Gastrocnemius medialis (tissue), 4 donors: ENCODE results near the gene IDUA. TPM values are rescaled to one million over a fixed set of nuclear protein-coding genes. Genes with fewer than 3 reads are reported as not detected.
"Not testable (repeated sequence)": the region's sequence is repeated elsewhere in the genome, so short reads cannot be mapped to it uniquely, and the experiment has no call there.

Experiments
- ATAC-seq, 2 donors: fragments of 150-250 bp; one replicate each; pipeline ENCODE4 v1.9.1; 2016
- DNase-seq, 2 donors: peaks; one replicate each; pipeline ENCODE4 v3.0.0-alpha.2; 2019
- H3K27ac ChIP-seq, 4 donors: fragments of 200-600 bp; sonication (generic); 1 replicate in 1 of 4; 2 replicates in 3 of 4; pipeline ENCODE4 v1.5.1; 2016 to 2018; ENCODE audit warnings: mild to moderate bottlenecking in 2 of 4, moderate library complexity in 1 of 4
- H3K27me3 ChIP-seq, 3 donors: fragments of 200-600 bp; sonication (generic) in 2 of 3; 1 replicate in 1 of 3; 2 replicates in 2 of 3; pipeline versions ENCODE4 v1.5.1 to v1.6.0; 2016 to 2019; ENCODE audit warnings: mild to moderate bottlenecking in 1 of 3, moderate library complexity in 1 of 3
- H3K36me3 ChIP-seq, 2 donors: fragments of 200-600 bp; sonication (generic) in 1 of 2; one replicate each; pipeline ENCODE4 v1.5.1; 2017 to 2018
- H3K4me1 ChIP-seq, 2 donors: fragments of 200-600 bp; sonication (generic) in 1 of 2; one replicate each; pipeline ENCODE4 v1.5.1; 2016 to 2017; ENCODE audit warnings: mild to moderate bottlenecking in 2 of 2
- H3K4me3 ChIP-seq, 4 donors: fragments of 200-600 bp; sonication (generic) in 3 of 4; 1 replicate in 1 of 4; 2 replicates in 3 of 4; pipeline ENCODE4 v1.5.1; 2016 to 2019; ENCODE audit warnings: mild to moderate bottlenecking in 2 of 4
- H3K9me3 ChIP-seq, 3 donors: fragments of 200-600 bp; sonication (generic) in 2 of 3; 1 replicate in 1 of 3; 2 replicates in 2 of 3; pipeline ENCODE4 v1.5.1; 2016 to 2019
- CTCF ChIP-seq, 5 experiments: fragments of 450-650 bp in 3 of 5; fragments of 200-600 bp in 2 of 5; sonication (generic) in 2 of 5; IDR thresholded peaks in 4 of 5; conservative IDR thresholded peaks in 1 of 5; 1 replicate in 4 of 5; 2 replicates in 1 of 5; pipeline ENCODE4 v1.5.1; 2016 to 2019; ENCODE audit warnings: antibody characterized with exemption in 5 of 5, mild to moderate bottlenecking in 3 of 5, moderate library complexity in 3 of 5
- POLR2A ChIP-seq, 2 donors: fragments of 450-650 bp; IDR thresholded peaks; one replicate each; pipeline ENCODE4 v1.6.1; 2017; ENCODE audit warnings: antibody characterized with exemption in 2 of 2, mild to moderate bottlenecking in 2 of 2, moderate library complexity in 2 of 2
- in situ Hi-C, 4 donors: fragments of 200-750 bp; cut with MboI; loops; one replicate each; pipeline versions ENCODE4 v1.15.0 to v1.8.0; 2017; ENCODE audit warnings: low sequenced_read_pairs in 4 of 4
- intact Hi-C: fragments of 100-400 bp; cut with DNase I; formaldehyde crosslinking; loops from one replicate; pipeline ENCODE4 v1.15.1; 2023; ENCODE audit warnings: low total_unique reads
- total RNA-seq, 4 donors: library from RNA; depleted of rRNA; stranded (reverse); fragments of >200 nt; gene quantifications; one replicate each; pipeline versions ENCODE4 v1.1.0 to v1.2.3, GENCODE V29; 2016

IDUA gene
- total RNA-seq, 4 donors from 2014 or later = 0.12 to 10.8 (median 2.4) TPM

- DNase-seq = no peak
- intact Hi-C loops = no loop called here
- TF ChIP-seq CTCF (IDR thresholded peaks at IDR 0.05 in 4 of 5, conservative IDR thresholded peaks at IDR 0.05 in 1 of 5) = no peak
- TF ChIP-seq POLR2A (IDR thresholded peaks at IDR 0.05) = no peak
- Histone ChIP-seq H3K9me3 (no peaks in the 10 kb centered on the region), H3K4me3 (no peak overlapping the region), H3K4me1 (peaks cover 15 to 16% of the 10 kb centered on the region in 2 donors), H3K27ac (no peak overlapping the region), H3K36me3 (no peaks in the 10 kb centered on the region), H3K27me3 (no peaks in the 10 kb centered on the region)
- ATAC-seq = no peak
- in situ Hi-C loops = no loop called here
Observed at GRCh38 chr4:974668-975067, 12.2 kb upstream of the IDUA start.

GRCh38 chr4:976016-976415, 10.8 kb upstream of the IDUA start:
- H3K9me3 ChIP-seq, ATAC-seq, DNase-seq, H3K36me3 ChIP-seq, H3K27ac ChIP-seq, in situ Hi-C loops, H3K27me3 ChIP-seq, H3K4me3 ChIP-seq, intact Hi-C loops: not testable (repeated sequence)
- H3K4me1 ChIP-seq = peaks cover 15 to 16% of the 10 kb centered on the region in 2 donors

DNA sequence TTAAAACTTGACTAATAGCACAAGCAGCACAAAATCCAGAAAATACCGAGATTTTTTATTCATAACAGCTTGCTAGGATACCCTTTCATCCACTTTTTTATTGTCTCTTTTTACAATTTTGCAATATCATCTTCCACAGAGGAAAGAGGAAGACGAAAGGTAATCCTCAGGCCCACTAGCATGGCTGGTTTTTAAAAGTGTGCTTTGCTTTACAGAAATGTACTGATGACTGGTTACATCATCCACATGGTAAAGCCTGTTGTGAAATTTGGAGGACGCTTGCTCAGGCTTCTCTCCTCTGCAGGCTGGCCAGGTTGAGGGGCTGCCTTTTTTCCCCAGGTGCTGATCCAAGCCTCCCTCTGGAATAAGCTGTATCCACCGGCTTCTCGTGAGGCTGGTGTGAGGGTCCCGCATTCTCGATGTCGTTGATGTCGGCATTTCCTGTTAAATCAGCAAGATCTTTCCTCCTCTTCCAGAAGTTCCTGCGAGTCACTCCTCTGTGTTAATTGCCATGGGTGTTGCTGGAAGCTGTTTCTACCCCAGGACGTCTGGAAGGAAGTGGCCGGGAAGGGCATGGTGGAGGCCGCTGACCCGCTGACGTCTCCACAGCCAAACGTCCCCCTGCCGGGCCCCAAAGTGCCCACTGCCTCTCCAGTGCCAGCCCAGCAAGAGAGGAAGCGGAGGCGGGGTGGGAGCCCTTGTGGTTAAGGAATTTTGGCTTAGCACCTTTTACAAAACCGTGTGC, 7.7 kb upstream of the IDUA start:
- ATAC-seq = no peak
- no peaks in the 10 kb centered on the region for H3K4me1 ChIP-seq
- intact Hi-C loops = no loop called here
- no peaks in the 10 kb centered on the region for H3K9me3 ChIP-seq
- no peak overlapping the region for H3K4me3 ChIP-seq
- no peaks in the 10 kb centered on the region for H3K36me3 ChIP-seq
- DNase-seq = no peak
- no peak overlapping the region for H3K27ac ChIP-seq
- in situ Hi-C loops = no loop called here
- H3K27me3 ChIP-seq = no peaks in the 10 kb centered on the region
- TF ChIP-seq CTCF (IDR thresholded peaks at IDR 0.05 in 4 of 5, conservative IDR thresholded peaks at IDR 0.05 in 1 of 5) = no peak
- TF ChIP-seq POLR2A (IDR thresholded peaks at IDR 0.05) = no peak

- no peaks in the 10 kb centered on the region for H3K27me3 ChIP-seq
- DNase-seq (no peak), ATAC-seq (no peak)
- TF ChIP-seq CTCF (IDR thresholded peaks at IDR 0.05 in 4 of 5, conservative IDR thresholded peaks at IDR 0.05 in 1 of 5) (no peak), POLR2A (IDR thresholded peaks at IDR 0.05) (no peak)
- no peaks in the 10 kb centered on the region for H3K9me3 ChIP-seq
- intact Hi-C loops (no loop called here), in situ Hi-C loops (no loop called here)
- H3K36me3 ChIP-seq = no peaks in the 10 kb centered on the region
- H3K4me1 ChIP-seq = peaks cover 14% of the 10 kb centered on the region in 2 donors
- no peak overlapping the region for H3K27ac ChIP-seq
- no peak overlapping the region for H3K4me3 ChIP-seq
Observed at GRCh38 chr4:982291-982690, 4.6 kb upstream of the IDUA start.

GRCh38 chr4:982814-983213, 4.0 kb upstream of the IDUA start:
- H3K27me3 ChIP-seq = no peaks in the 10 kb centered on the region
- peaks cover 14 to 19% of the 10 kb centered on the region in 2 donors for H3K4me1 ChIP-seq
- no peak for TF ChIP-seq CTCF (IDR thresholded peaks at IDR 0.05 in 4 of 5, conservative IDR thresholded peaks at IDR 0.05 in 1 of 5)
- no peak for TF ChIP-seq POLR2A (IDR thresholded peaks at IDR 0.05)
- H3K4me3 ChIP-seq = no peak overlapping the region
- intact Hi-C loops = no loop called here
- no peaks in the 10 kb centered on the region for H3K9me3 ChIP-seq
- H3K27ac ChIP-seq = no peak overlapping the region
- no peaks in the 10 kb centered on the region for H3K36me3 ChIP-seq
- in situ Hi-C loops = no loop called here
- ATAC-seq (no peak), DNase-seq (no peak)
